Smooth muscle cell (in vitro differentiated cells): ENCODE measurements around the gene GID8. TPM values are rescaled to one million over a fixed set of nuclear protein-coding genes. Genes with fewer than 3 reads are reported as not detected.
A peak's percentile ranks its signal among the peaks of the same experiment; 100 is the strongest.

Source experiments
- DNase-seq: peaks from one replicate; lab custom pipeline; 2025; ENCODE audit not compliant: unreplicated experiment; lab: John Stamatoyannopoulos, UW
- H2AFZ ChIP-seq: fragments of 200-600 bp; sonication (generic); 2 replicates; pipeline ENCODE4 v1.6.0; 2016; ENCODE audit warnings: antibody characterized with exemption, low read depth, mild to moderate bottlenecking
- H3F3A ChIP-seq: fragments of 200-600 bp; sonication (generic); 2 replicates; pipeline ENCODE4 v1.6.0; 2017; ENCODE audit warnings: antibody characterized with exemption, low read depth
- H3K27ac ChIP-seq: fragments of 200-600 bp; sonication (generic); 2 replicates; pipeline ENCODE4 v1.5.1; 2016; ENCODE audit warnings: low read depth, mild to moderate bottlenecking
- H3K27me3 ChIP-seq: fragments of 200-600 bp; sonication (generic); 2 replicates; pipeline ENCODE4 v1.6.1; 2016; ENCODE audit warnings: low read depth, mild to moderate bottlenecking
- H3K36me3 ChIP-seq: fragments of 200-600 bp; sonication (generic); 2 replicates; pipeline ENCODE4 v1.5.1; 2016; ENCODE audit warnings: low read depth
- H3K4me1 ChIP-seq: fragments of 200-600 bp; sonication (generic); 2 replicates; pipeline ENCODE4 v1.5.1; 2016; ENCODE audit warnings: low read depth
- H3K4me2 ChIP-seq: fragments of 200-600 bp; sonication (generic); 2 replicates; pipeline ENCODE4 v1.6.0; 2016; ENCODE audit warnings: mild to moderate bottlenecking
- H3K4me3 ChIP-seq: fragments of 200-600 bp; sonication (generic); 2 replicates; pipeline ENCODE4 v1.5.1; 2016; ENCODE audit warnings: mild to moderate bottlenecking
- H3K79me2 ChIP-seq: fragments of 200-600 bp; sonication (generic); 2 replicates; pipeline ENCODE4 v1.6.0; 2016; ENCODE audit warnings: low read depth, mild to moderate bottlenecking
- H3K9ac ChIP-seq: fragments of 200-600 bp; sonication (generic); 2 replicates; pipeline ENCODE4 v1.6.0; 2016; ENCODE audit warnings: low read depth
- H3K9me3 ChIP-seq: fragments of 200-600 bp; sonication (generic); replicated peaks from 2 replicates; pipeline ENCODE4 v1.5.1; 2016; ENCODE audit warnings: low read depth
- H4K20me1 ChIP-seq: fragments of 200-600 bp; sonication (generic); 2 replicates; pipeline ENCODE4 v1.6.0; 2016; ENCODE audit warnings: low read depth
- WGBS: methylation state at CpG from one replicate; pipeline ENCODE4 v1.1.7; 2016; ENCODE audit warnings: low lambda C conversion rate; 5-methylcytosine and 5-hydroxymethylcytosine counted together
- polyA plus RNA-seq: library from polyadenylated mRNA; unstranded; fragments of >200 nt; fragmentation: Nextera tagmentation; extraction: Ambion mirVana; gene quantifications from 2 replicates; pipeline ENCODE4 v1.2.1, GENCODE V29; 2016
- total RNA-seq: library from RNA; depleted of rRNA; stranded (reverse); fragments of >200 nt; gene quantifications from 2 replicates; pipeline ENCODE4 v1.2.3, GENCODE V29; 2014
- TF ChIP-seq, protein P1 (sequence below): fragments of 200-600 bp; sonication (generic); IDR thresholded peaks from 2 replicates; pipeline ENCODE4 v1.5.1; 2017; ENCODE audit warnings: borderline replicate concordance, mild to moderate bottlenecking, antibody characterized with exemption; ENCODE audit not compliant: insufficient read depth, poor library complexity, severe bottlenecking

Gene GID8
- total and polyA plus RNA-seq, 2 experiments from 2014 or later: 13.9 to 23.5 TPM

DNA sequence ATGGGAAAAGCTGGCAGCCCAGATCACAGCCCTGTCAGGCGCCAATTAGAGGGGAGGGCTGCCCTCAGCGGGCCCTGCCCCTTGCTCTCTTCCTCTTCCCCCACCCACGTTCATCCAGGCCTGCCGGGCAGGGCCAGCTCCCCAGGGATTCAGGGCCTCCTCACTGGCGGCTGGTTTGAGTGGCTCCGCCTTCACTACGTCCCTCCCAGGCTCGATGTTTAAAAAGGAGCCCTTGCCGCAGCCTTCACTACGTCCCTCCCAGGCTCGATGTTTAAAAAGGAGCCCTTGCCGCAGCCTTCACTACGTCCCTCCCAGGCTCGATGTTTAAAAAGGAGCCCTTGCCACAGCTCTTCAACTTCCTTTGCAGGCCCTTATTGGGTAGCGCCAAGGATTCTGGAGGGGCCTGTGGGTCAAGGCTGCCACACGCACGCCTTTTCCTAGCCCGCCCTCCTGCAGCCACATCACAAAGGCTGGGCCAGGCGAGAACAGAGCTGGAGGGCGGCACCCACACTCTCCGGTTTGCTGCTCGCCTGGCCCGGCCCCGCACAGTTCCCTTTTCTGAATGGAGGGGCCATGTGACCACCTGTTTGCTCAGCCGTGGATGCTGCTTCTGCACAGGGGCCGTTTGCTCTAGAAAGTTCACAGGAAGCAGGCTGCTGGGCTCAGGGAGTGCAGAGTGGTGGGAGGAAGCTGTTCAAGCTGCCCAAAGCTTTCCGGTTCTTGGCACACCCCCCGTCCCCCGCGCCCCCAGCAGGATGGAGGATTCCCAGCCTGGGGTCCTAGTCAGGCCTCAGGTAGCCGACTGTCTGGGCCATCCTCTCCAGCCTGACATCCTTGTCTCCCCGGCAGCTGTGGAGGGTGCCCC lies 16.1 kb downstream of the GID8 start:
- Histone ChIP-seq H3K4me2 (peak overlapping the region; percentile 99), H3K9ac (peak overlapping the region; percentile 80), H3K27ac (peak overlapping the region; percentile 84), H3K36me3 (no peaks in the 10 kb centered on the region), H3F3A (no peaks in the 10 kb centered on the region), H3K4me1 (peaks cover 18% of the 10 kb centered on the region), H3K9me3 (no peaks in the 10 kb centered on the region), H4K20me1 (peaks cover 58% of the 10 kb centered on the region), H3K27me3 (no peaks in the 10 kb centered on the region), H3K4me3 (peak overlapping the region; percentile 53), H2AFZ (no peak overlapping the region), H3K79me2 (peaks cover 34% of the 10 kb centered on the region)
- DNase-seq: peak; percentile 27
- TF ChIP-seq, protein P1, sequence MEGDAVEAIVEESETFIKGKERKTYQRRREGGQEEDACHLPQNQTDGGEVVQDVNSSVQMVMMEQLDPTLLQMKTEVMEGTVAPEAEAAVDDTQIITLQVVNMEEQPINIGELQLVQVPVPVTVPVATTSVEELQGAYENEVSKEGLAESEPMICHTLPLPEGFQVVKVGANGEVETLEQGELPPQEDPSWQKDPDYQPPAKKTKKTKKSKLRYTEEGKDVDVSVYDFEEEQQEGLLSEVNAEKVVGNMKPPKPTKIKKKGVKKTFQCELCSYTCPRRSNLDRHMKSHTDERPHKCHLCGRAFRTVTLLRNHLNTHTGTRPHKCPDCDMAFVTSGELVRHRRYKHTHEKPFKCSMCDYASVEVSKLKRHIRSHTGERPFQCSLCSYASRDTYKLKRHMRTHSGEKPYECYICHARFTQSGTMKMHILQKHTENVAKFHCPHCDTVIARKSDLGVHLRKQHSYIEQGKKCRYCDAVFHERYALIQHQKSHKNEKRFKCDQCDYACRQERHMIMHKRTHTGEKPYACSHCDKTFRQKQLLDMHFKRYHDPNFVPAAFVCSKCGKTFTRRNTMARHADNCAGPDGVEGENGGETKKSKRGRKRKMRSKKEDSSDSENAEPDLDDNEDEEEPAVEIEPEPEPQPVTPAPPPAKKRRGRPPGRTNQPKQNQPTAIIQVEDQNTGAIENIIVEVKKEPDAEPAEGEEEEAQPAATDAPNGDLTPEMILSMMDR: no peak
- WGBS: 19% methylated on average over 32 of the region's 32 CpGs

DNA sequence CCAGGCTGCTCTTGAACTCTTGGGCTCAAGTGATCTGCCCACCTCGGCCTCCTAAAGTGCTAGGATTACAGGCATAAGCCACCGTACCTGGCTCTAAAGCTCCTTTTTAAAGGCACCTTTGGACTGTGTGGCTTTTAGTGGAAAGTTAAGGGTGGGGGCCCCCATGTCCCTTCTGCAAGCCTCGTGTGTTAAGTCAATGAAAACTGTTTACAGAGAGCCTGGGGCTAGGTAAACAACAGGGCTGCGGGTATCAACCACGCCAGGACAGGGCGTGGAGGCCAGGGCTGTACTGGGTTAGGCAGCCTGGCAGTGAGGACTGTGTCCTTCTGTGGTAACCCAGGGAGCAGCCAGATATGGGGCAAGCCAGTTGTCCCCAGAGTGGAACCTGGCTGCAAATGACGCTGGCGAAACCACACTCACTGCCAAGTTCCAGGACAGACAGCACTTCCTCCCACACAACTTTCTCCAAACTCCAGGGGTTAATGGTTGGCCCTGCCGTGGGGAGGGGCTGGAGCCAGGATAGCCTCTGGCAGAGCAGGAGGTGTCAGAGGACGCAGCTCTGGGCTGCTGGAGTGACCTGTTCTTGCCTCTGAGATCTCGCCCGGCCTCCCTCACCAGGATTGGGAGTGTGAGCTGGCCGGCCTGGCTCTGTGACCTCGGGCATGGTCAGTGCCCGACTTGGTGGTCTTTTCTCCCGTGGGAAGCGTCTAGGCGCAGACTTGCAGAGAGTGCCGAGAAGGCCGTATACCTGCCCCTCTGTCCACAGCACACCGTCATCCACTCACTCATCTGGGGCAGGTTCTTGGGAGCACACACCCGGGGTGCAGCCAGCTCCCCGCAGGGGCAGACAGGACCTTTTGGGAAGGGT lies 17.8 kb downstream of the GID8 start:
- no peak overlapping the region for H3K9ac ChIP-seq
- WGBS: 72% methylated on average over 17 of the region's 23 CpGs
- H3K4me2 ChIP-seq: no peak overlapping the region
- TF ChIP-seq, protein P1: no peak
- no peaks in the 10 kb centered on the region for H3F3A ChIP-seq
- H3K79me2 ChIP-seq: peaks cover 34% of the 10 kb centered on the region
- no peaks in the 10 kb centered on the region for H3K9me3 ChIP-seq
- H3K27me3 ChIP-seq: no peaks in the 10 kb centered on the region
- H3K27ac ChIP-seq: no peak overlapping the region
- H4K20me1 ChIP-seq: peaks cover 74% of the 10 kb centered on the region
- H3K36me3 ChIP-seq: no peaks in the 10 kb centered on the region
- no peak overlapping the region for H2AFZ ChIP-seq
- no peak for DNase-seq
- no peak overlapping the region for H3K4me3 ChIP-seq
- H3K4me1 ChIP-seq: peaks cover 18% of the 10 kb centered on the region

DNA sequence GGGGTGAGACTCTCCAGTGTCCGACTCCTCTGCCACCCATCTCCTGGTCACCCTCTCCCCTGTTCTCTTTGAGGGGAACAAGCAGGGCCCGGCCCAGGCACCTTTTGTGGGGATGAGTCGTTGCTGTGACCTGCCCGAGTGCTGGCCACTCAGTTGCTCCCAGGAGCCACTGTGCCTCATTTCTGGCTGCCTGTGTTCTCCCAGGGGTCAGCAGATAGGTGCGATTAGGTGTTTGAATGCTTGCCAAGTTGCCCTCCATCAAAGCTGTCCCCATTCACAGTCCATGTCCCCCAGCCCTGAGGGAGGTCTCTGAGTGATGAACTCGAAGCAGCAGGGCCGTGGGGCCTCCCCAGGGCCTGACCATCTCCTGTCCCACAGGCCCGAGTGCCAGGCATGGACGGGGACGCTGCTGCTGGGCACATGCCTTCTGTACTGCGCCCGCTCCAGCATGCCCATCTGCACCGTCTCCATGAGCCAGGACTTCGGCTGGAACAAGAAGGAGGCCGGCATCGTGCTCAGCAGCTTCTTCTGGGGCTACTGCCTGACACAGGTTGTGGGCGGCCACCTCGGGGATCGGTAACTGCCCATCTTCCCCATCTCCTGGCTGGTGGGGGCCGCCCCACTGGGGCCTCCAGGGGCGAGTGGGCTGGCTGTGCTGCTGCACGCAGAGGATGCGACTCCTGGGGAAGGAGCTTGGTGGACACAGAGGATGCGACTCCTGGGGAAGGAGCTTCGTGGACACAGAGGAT lies 18.6 kb downstream of the GID8 start:
- H3K27me3 ChIP-seq: no peaks in the 10 kb centered on the region
- no peak overlapping the region for H3K27ac ChIP-seq
- DNase-seq: no peak
- peaks cover 34% of the 10 kb centered on the region for H3K79me2 ChIP-seq
- H3K36me3 ChIP-seq: no peaks in the 10 kb centered on the region
- no peak overlapping the region for H2AFZ ChIP-seq
- H3K9ac ChIP-seq: no peak overlapping the region
- peaks cover 79% of the 10 kb centered on the region for H4K20me1 ChIP-seq
- TF ChIP-seq, protein P1: no peak
- WGBS: 98% methylated on average over 25 of the region's 25 CpGs
- no peaks in the 10 kb centered on the region for H3K9me3 ChIP-seq
- peaks cover 18% of the 10 kb centered on the region for H3K4me1 ChIP-seq
- no peak overlapping the region for H3K4me3 ChIP-seq
- no peaks in the 10 kb centered on the region for H3F3A ChIP-seq
- no peak overlapping the region for H3K4me2 ChIP-seq
